ENCODE results near the gene SLC49A4.

The SLC49A4 gene

GRCh38 chr3:122859021-122859805 lies 64.3 kb downstream of the SLC49A4 start:
- no peak for DNase-seq (ENCODE audit: low read depth)

- no peak for DNase-seq (ENCODE audit: low read depth)
These were observed 67.5 kb downstream of the SLC49A4 start for GRCh38 chr3:122862381-122862780.

- DNase-seq (ENCODE audit: low read depth): no peak
These were observed 69.6 kb downstream of the SLC49A4 start for GRCh38 chr3:122864498-122864897.

GRCh38 chr3:122868322-122868721 lies 73.5 kb downstream of the SLC49A4 start:
- no peak for DNase-seq (ENCODE audit: low read depth)

- no peak for DNase-seq (ENCODE audit: low read depth)
These were observed 79.1 kb downstream of the SLC49A4 start for GRCh38 chr3:122873741-122874515.

- DNase-seq (ENCODE audit: low read depth): no peak
These were observed 80.8 kb downstream of the SLC49A4 start for GRCh38 chr3:122875547-122876127.

GRCh38 chr3:122880173-122880572 lies 85.3 kb downstream of the SLC49A4 start:
- DNase-seq (ENCODE audit: low read depth): no peak

- DNase-seq (ENCODE audit: low read depth): no peak
These were observed 85.8 kb downstream of the SLC49A4 start for GRCh38 chr3:122880624-122881023.

- no peak for DNase-seq (ENCODE audit: low read depth)
These were observed 87.6 kb downstream of the SLC49A4 start for GRCh38 chr3:122882361-122882947.

- DNase-seq (ENCODE audit: low read depth): no peak
These were observed 91.4 kb downstream of the SLC49A4 start for GRCh38 chr3:122886251-122886650.

- no peak for DNase-seq (ENCODE audit: low read depth)
These were observed 92.1 kb downstream of the SLC49A4 start for GRCh38 chr3:122886946-122887345.

- no peak for DNase-seq (ENCODE audit: low read depth)
These were observed 95.3 kb downstream of the SLC49A4 start for GRCh38 chr3:122890077-122890719.

GRCh38 chr3:122890720-122891220 lies 95.9 kb downstream of the SLC49A4 start:
- DNase-seq (ENCODE audit: low read depth): no peak

GRCh38 chr3:122892118-122892960 lies 97.5 kb downstream of the SLC49A4 start:
- DNase-seq (ENCODE audit: low read depth): no peak

- no peak for DNase-seq (ENCODE audit: low read depth)
These were observed 98.4 kb downstream of the SLC49A4 start for GRCh38 chr3:122893282-122893681.

- no peak for DNase-seq (ENCODE audit: low read depth)
These were observed 99.1 kb downstream of the SLC49A4 start for GRCh38 chr3:122893754-122894668.

- no peak for DNase-seq (ENCODE audit: low read depth)
These were observed 103.4 kb downstream of the SLC49A4 start for GRCh38 chr3:122898298-122898697.

GRCh38 chr3:122902326-122902725 lies 107.5 kb downstream of the SLC49A4 start:
- no peak for DNase-seq (ENCODE audit: low read depth)

GRCh38 chr3:122903171-122903570 lies 108.3 kb downstream of the SLC49A4 start:
- DNase-seq (ENCODE audit: low read depth): no peak

GRCh38 chr3:122907471-122907870 lies 112.6 kb downstream of the SLC49A4 start:
- DNase-seq (ENCODE audit: low read depth): no peak
